Stimulated activated naive CD8-positive, alpha-beta T cell treated with anti-CD3 and anti-CD28 coated beads, Interleukin-15, Interleukin-2, amounts not matched to agents 100 U/mL and 50 U/mL, for 24 hours (primary cell): Measurements from ENCODE around the gene SPAG7.

Source experiments
- ATAC-seq: fragments of 150-1000 bp; cut with Tn5 transposase; one replicate; pipeline ENCODE4 v1.10.0; 2021
- DNase-seq: peaks from one replicate; pipeline ENCODE4 v3.0.0; 2021

Gene SPAG7

DNA sequence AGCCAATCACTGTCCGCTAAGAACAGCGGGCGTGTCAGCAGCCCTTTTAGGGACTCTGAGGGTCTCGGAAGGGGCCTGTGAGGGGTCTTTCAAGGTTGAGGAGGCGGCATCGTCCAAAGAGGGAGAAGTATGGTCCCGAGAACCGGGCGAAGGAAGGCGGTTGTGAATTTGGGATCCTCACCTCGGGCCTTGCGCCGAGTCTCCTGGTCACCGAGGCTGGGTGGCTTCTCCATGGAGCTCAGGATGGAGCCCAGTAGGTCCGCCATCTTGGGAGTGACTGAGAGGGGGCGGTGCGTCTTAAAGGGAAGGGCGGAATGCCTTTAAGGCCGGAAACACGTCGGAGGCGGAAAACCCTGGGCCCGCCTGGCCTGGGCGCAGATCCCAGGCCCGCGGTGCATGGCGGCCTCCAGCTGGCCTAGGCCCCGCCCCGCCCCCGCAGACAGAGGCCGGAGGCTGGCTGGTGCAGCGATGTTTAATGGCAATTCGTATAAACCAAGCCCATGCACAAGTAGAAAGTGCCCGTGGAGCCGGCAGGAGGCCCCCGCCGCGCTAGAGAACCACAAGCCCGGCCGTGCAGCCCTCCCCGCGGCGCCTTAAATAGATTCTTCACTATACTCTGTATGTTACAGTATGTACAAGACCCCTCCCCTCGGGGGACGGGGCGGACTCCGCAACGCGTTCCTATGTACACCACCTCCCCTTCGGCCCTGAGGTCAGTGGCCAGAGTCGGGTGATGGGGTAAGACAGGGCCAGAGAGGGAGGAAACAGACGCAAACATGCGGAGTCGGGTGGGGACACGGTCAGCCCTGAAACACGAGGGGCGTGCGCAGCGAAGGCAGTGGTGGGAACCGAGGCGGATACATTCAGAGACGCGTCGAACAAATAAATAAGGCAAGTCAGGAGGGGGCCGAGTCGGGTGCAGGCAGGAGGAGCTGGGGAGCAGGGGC is at the start of gene SPAG7:
Gene SPAG7, minus strand, starts transcription at position 279 of the 947 bp plus-strand sequence. Its CDS starts 13 bp downstream, at position 266.
- ATAC-seq (peak; percentile 58), DNase-seq (peak; percentile 94)

GRCh38 chr17:5014357-5014756 is 46.7 kb upstream of the SPAG7 start:
- no peak for DNase-seq
- ATAC-seq: no peak

DNA sequence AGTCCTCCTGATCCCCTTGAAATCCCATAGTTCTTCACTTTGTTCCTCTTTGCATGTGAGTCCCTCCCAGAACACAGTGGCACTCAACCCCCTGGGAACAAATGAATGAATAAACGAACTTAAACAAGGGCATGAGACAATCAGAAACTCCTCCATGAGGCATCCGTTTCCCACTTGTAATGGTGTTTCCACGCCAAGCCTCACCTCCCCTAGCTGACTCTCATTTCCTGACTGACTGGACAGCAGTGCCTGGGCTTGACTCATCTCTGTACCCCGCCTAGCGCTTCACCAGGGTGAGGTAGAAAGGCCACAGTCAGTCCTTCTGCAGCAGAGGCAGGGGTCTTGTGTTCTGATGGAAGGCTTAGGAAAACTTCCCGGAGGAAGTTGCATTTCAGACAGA is 44.3 kb upstream of the SPAG7 start:
- peak; percentile 84 for ATAC-seq
- peak; percentile 37 for DNase-seq

DNA sequence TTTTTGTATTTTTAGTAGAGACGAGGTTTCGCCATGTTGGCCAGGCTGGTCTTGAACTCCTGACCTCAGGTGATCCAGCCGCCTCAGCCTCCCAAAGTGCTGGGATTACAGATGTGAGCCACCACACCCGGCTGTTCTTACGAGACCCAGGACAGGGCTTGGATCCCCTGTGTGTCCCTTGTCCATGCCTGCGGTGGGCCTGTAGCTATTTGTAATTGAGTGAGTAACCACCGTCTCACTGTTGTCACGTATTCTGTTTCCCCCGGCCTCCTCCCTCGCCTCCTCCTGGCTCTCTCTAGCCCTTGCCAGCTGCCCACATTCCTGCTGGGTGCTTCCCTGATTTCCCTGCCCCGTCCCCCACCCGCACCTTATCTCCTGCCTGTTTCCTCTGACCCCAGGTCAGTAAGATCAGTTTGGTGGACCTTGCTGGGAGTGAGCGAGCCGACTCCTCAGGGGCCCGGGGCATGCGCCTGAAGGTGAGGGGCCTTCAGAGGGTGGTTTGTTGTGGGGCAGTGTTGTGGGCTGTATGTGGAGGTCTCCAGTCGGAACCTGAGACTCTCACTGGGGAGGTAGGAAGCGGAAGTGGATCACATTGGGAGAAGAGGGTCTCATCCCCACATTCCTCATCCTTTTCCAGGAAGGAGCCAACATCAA is 35.7 kb upstream of the SPAG7 start:
- ATAC-seq (no peak), DNase-seq (no peak)

- ATAC-seq: no peak
These were observed 34.6 kb upstream of the SPAG7 start for GRCh38 chr17:5002121-5002788.

GRCh38 chr17:5000237-5000639 is 32.6 kb upstream of the SPAG7 start:
- ATAC-seq (no peak), DNase-seq (no peak)

More at GRCh38 chr17:5002121-5002788, 34.6 kb upstream of the SPAG7 start:
- DNase-seq: no peak

DNA sequence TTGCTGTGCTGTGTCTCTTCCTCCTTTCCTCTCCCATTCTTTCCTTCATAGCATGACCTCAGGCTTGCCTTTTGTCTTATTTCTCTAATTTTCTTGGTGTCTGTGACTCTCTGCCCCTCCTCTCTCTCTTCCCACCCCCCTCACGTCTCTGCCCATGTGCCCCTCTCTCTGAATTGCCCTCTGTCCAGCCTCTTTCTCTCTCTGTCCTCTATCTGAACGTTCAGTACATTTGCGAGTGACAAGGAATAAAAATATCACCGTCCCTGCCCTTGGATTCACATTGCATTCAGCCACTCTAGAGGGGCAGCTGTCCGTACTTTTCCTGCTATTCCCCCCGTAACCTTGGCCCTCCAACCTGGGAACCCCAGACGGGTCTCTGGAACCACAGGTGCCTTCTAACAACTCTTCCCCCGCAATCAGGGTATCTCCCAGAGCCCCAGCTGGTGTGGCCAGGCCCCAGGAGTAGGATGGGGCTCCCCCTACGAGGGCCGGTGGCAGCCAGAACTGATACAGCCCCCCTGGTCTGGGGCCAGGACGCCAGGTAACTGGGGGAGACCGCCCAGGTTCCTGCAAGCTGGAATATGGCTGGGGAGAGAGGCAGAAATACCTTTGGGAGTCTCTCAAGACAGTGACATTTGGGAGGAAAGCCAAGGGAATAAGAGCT is 31.9 kb upstream of the SPAG7 start:
- no peak for DNase-seq
- ATAC-seq: no peak

GRCh38 chr17:4998732-4999429 is 31.3 kb upstream of the SPAG7 start:
- ATAC-seq (no peak), DNase-seq (peak; percentile 20)

- ATAC-seq (peak; percentile 19), DNase-seq (peak; percentile 45)
These were observed 30.6 kb upstream of the SPAG7 start for GRCh38 chr17:4998027-4998731.

GRCh38 chr17:4997302-4998026 is 29.8 kb upstream of the SPAG7 start, which contains the start of the genes INCA1 and KIF1C:
Gene INCA1 (minus strand): TSS chr17:4997522. CDS start chr17:4994437, 3,085 bp downstream.
Gene KIF1C (plus strand): TSS chr17:4997950. CDS start chr17:5000247, 2,297 bp downstream.
- peak; percentile 95 for ATAC-seq
- peak; percentile 93 for DNase-seq

DNA sequence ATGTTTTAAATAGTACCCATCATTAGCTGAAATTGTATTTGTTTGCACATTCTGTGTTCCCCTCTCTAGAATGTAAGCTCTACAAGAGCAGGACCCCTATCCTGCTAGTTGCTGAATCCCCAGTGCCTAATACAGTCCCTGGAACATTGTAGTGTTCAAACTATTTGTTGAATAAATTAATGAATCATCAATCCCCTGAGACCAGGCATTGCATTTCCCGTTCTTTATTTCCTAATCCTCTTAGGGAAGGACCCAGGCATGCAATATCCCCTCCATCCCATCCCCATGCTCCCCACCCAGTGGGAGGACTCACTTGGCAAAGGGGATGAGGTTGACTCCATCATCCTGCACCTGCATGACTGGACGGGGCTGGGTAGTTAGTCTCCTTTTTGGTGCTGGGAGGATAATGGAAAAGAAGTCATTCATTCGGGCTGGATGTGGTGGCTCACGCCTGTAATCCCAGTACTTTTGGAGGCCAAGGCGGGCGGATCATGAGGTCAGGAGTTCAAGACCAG is 26.5 kb upstream of the SPAG7 start:
- DNase-seq: no peak
- ATAC-seq: no peak

DNA sequence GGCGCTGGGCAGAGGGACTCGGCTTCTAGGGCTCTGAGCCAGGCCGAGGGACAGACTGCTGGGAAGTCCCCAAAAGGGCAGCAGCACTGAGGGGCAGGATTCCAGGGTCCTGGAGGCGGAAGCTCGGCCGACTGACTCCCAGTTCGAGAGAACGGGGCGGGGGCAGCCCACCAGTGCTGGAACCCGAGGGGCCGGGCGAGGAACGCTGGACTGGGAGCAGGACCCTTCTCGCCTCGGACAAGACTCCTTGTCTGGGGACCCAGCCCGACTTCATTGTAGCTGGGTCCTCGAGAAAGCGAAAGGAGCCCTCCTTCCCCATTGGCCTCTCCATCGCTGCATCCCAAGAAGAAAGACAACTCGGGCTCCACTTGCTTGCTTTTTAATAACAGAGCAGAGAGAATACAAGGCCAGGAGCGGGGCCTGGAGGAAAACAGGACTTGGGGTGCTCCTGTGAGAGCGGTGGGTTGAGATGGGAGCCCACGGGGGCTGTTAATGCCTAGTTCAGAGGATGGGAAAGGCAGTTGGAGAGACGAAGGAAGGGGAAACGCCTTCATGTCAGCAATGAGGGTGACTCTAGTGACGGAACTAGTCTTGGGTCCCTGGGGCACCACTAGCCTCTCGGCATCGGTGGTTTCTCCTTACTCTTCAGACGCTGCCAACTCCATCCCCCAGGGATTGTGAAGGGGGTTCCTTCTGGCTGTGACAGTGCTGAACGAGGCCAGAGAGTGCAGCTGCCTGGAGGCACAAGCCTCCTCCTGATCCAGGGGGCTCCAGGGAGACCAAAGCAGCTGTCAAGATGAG is 20.4 kb upstream of the SPAG7 start:
- ATAC-seq (no peak), DNase-seq (peak; percentile 27)

- peak; percentile 96 for DNase-seq
- ATAC-seq: peak; percentile 93
These were observed 19.5 kb upstream of the SPAG7 start, which contains the start of gene CAMTA2 for GRCh38 chr17:4986951-4987766. Gene CAMTA2 (minus strand): TSS chr17:4987675. CDS start chr17:4986222, 1,453 bp downstream.

GRCh38 chr17:4986403-4986802 is 18.8 kb upstream of the SPAG7 start:
- DNase-seq: no peak

GRCh38 chr17:4982305-4982704 is 14.7 kb upstream of the SPAG7 start:
- ATAC-seq (no peak), DNase-seq (no peak)

More at GRCh38 chr17:4986403-4986802, 18.8 kb upstream of the SPAG7 start:
- ATAC-seq: no peak

DNA sequence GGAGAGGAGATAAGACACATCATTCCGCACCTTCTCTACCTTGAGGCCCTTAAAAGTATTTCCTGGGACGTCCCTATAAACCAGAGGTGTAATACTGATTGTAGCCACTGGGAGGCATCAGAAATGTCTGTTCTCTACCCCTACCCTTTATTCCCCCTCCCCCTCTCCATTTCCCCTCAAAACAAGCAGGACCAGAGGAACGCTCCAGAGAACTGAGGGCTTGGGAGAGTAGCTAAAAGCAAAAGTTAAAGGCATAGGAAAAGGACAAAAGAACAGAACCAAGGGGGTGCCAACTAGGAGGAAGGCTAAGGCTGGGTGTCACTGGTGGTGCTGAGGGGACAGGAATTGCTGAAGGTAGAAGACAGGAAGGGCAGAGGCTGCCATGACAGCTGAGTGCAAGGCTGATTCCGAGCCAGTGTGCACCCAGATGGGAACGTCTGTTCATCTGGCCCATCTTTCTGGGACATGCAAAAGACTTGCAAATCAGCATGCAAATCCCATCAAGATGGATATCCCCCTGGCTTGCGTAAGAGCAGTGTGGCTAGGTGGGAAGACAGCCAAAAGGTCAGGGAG is 13.1 kb upstream of the SPAG7 start:
- ATAC-seq: peak; percentile 57
- peak; percentile 45 for DNase-seq

GRCh38 chr17:4978726-4979125 is 11.1 kb upstream of the SPAG7 start:
- no peak for DNase-seq
- ATAC-seq: no peak
